Middle frontal gyrus (tissue), 1 donor: ENCODE data around the gene ATG7.

Experiments used
- DNase-seq: peaks from one replicate; pipeline ENCODE4 v3.0.0-alpha.2; 2015; ENCODE audit warnings: low spot score; ENCODE audit errors: extremely low spot score

Gene ATG7, protein sequence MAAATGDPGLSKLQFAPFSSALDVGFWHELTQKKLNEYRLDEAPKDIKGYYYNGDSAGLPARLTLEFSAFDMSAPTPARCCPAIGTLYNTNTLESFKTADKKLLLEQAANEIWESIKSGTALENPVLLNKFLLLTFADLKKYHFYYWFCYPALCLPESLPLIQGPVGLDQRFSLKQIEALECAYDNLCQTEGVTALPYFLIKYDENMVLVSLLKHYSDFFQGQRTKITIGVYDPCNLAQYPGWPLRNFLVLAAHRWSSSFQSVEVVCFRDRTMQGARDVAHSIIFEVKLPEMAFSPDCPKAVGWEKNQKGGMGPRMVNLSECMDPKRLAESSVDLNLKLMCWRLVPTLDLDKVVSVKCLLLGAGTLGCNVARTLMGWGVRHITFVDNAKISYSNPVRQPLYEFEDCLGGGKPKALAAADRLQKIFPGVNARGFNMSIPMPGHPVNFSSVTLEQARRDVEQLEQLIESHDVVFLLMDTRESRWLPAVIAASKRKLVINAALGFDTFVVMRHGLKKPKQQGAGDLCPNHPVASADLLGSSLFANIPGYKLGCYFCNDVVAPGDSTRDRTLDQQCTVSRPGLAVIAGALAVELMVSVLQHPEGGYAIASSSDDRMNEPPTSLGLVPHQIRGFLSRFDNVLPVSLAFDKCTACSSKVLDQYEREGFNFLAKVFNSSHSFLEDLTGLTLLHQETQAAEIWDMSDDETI

DNA sequence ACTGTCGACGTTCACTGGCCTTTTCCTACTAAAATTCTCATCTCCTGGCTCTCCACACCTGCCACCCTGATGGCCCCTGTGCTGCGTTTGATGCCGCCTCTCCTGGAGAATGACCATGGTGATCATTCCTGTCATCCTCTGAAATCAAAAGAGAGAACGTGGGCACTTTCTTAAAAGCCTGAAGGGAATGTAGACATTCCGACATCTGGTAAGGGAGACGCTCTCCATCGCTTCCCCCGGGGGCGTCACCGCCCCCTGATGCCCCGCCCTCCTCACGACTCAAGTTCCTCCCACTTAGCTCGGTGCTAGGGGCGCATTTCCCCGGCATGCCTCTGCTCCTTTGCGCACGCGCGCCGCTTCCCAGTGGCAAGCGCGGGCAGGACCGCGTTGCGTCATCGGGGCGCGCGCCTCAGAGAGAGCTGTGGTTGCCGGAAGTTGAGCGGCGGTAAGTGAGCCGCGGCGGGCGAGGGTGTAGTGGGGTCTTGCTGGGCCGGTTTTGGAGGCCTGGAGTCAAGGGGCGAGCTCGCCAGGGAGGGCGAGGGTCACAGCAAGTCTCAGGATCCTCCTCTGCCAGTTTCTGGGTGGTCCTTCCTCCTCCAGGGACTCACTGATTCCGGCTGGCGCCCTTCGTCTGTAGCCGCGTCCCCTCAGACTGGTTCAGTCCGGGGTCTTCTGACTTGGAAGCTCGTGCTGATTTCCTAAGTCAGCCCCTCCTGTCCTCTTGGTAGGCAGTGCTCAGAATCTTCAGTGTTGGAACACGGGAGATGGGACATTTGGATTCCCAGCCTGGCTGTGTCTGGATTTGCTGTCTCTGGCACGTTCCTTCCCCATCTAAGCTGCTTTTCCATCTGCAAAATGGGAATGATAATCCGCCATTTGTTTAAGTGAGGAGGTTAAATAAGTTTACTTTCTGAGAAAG is at the start of gene ATG7:
Gene ATG7, plus strand, starts transcription at position 412 of the 919 bp plus-strand sequence. CDS start 26,299 bp downstream, outside the sequence.
- peak; percentile 97 for DNase-seq

DNA sequence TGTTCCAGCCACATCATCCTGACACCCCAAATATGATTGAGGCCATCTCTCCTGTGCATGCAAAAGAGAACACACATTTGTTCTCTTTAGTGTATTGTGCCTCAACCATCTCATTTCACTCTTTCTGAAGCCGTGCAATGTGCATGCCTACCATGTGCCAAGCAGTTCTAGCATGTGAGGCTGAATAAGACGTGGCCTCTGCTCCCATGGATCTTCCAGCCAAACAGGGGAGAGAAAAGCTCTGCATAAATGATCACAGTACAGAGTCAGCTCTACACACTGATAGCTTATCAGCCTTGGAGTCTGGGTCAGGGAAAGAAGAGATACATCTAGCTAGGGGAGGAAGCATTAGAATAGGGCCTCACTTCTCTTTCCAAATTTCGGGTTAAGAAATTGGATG is 48.2 kb upstream of the ATG7 start:
- DNase-seq, result no peak

- no peak for DNase-seq
Observed at GRCh38 chr3:11224870-11225229, 47.3 kb upstream of the ATG7 start.

DNA sequence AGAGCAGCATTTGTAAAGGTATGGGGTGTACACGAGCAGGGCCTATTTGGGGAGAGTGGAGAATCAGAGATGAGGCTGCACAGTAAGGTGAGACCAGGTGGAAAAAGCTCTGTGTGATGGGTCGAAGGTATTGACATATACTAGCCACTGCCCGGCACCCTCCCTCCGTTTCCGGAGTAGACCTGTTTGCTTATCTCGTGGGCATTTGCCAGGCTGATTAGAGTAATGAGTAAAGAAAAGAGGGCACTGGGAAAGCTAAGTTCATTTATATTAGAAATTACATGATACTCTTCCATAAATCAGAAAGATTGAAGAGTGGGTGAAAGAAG is 46.2 kb upstream of the ATG7 start:
- DNase-seq, result no peak

- no peak for DNase-seq
Observed at GRCh38 chr3:11228041-11228440, 44.2 kb upstream of the ATG7 start.

DNA sequence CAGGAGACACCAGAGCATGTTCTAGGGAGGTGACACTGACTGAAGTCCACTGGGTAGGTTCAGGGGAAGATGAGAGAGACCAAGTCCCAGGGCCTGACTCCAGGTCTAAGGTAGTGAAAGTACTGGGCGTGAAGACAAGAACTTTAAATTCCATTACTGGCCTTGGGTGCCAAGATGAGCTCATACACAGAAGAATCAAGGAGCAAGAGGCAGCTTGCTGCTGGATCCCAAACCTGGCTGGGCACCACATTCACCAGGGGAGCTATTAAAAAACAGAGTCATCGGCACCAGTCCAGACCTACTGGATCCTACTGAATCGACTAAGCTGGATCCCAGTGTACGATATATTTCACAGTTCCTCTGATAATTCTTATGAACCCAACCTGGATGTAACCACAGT is 42.1 kb upstream of the ATG7 start:
- DNase-seq, result no peak

DNA sequence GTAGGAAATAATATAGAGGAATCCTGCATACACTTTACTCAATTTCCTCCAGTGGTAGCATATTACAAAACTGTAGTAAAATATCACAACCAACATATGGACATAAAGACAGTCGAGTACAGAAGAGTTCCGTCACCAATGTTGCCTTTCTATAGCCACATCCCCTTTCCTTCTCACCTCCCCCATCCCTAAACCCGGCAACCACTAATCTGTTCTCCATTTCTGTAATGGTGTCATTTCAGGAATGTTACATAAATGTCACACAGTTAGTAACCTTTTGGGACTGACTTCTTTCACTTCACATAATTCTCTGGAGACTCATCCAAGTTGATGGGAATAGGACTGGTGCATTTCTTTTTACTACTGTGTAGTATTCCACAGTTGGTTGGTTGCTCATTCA is 41.4 kb upstream of the ATG7 start:
- DNase-seq, result no peak

DNA sequence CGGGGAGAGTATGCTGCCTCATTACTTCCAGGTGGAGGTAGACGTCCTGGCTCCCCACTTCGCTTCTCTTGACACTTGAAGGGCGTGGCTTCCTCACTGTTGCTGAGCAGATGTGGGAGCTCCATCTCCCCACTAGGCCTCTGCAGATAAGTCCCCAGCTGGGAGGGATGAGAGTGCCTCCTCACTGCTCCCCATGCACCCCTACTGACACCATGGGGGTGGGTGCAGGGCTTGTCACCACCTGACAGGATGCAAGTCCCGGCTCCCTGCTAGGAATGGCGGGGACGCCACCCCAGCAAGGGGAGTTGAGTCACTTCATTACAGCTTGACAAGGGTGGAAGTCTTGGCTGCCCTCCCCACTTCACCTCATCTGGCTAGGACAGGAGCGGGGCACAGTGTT is 36.8 kb upstream of the ATG7 start:
- DNase-seq, result no peak

GRCh38 chr3:11236588-11237461 is 35.4 kb upstream of the ATG7 start:
- DNase-seq, result no peak

DNA sequence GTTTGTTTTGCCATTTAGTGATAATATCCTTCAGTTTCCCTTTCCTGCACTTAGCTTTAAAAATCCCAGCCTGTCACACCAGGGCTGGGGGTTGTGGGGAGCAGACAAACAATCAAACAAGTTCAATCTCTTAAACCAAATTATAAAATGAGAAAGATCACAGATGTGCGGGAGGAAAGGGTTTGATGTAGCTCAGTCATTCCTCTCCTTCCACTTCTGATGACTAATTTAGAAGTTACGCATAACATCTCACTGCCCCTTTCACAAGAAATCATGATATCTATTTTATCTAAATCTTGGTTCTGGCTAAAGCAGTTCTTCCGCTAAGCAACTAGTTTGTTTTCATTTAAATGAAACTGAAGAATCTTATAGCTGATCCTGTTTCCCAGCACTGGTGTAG is 34.1 kb upstream of the ATG7 start:
- no peak for DNase-seq

DNA sequence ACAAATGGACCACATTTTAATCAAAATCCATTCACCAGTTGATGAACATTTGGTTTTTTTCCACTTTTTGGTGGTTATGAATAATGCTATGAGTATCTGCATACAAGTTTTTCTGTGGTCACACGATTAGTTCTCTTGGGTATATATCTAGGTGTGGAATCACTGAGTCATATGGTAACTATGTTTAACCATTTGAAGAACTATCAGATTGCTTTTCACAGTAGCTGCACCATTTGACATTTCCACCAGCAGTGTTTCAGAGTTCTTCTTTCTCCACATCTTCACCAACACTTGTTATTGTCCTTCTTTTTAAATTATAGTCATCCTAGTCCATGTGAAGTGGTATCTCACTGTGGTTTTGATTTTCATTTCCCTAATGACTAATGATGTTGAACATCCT is 33.3 kb upstream of the ATG7 start:
- no peak for DNase-seq

DNA sequence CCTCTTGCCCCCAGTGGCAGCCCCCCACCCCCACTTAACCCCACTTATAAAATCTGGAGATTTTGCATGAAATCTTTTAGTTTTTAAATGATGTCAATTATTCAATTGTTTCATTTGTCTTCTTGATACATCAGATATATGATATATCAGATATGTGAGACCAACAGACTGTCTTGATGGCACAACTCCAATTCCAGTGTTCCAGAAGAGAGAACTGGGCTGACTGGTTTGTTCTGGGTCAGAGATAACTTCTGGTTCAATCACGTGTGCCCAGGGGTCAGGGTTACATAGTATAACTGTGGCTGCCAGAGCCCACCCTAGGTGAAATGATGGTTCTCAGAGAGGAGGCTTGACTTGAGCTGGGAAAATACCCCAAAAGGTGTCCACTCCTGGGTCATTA is 32.4 kb upstream of the ATG7 start:
- DNase-seq, result no peak

- no peak for DNase-seq
Observed at GRCh38 chr3:11240496-11240895, 31.7 kb upstream of the ATG7 start.

GRCh38 chr3:11244121-11244677 is 28.0 kb upstream of the ATG7 start:
- no peak for DNase-seq

- no peak for DNase-seq
Observed at GRCh38 chr3:11245276-11245675, 26.9 kb upstream of the ATG7 start.

- DNase-seq, result no peak
Observed at GRCh38 chr3:11245827-11246662, 26.2 kb upstream of the ATG7 start.

GRCh38 chr3:11246663-11246970 is 25.6 kb upstream of the ATG7 start:
- DNase-seq, result no peak

- DNase-seq, result no peak
Observed at GRCh38 chr3:11247362-11247761, 24.8 kb upstream of the ATG7 start.

DNA sequence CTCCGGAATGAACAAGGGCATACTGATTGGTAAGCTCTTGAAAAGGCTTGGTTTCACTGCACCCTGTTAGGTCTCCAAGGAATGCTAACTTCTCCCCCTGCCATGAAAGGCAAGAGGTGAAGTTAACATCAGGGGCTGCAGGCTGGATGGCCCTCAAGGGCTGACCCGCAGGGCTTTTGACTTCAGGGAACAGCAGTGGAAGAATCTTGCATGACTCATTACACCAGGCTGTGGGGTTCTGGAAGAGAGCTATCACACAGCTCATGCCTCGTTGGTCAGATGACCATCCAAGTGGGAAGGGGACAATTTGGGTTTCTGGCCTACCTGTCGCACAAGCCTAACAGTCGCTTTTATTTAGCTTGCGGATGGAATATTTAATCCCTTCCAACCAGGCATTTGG is 23.6 kb upstream of the ATG7 start:
- DNase-seq, result no peak
